Measurements from ENCODE around the gene YPEL2.

YPEL2 gene

DNA sequence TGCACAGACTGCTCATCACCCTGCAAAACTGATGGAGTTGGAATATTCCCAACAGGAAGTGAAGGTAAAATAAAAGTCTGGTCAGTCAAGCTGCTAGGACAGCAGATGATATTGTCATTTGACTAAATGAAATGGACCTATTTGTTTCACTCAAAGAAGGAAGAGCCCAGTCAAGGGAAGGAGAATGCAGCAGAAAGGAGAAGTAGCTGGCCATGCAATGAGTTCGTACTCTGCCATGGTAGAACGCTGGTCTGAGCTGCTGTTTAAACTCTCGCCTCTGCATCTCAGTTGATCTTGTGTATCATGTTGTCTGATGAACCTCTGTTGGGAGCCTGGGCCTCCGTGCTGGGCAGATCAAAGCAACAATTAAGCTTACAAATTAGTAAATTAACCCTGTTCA, 15.6 kb upstream of the YPEL2 start:
- TF ChIP-seq CTCF (IDR thresholded peaks at IDR 0.05; ENCODE audit: insufficient read depth, missing control alignments) = no peak
- DNase-seq (ENCODE audit: insufficient read length, low spot score) (no peak), FAIRE-seq (no peak)

DNA sequence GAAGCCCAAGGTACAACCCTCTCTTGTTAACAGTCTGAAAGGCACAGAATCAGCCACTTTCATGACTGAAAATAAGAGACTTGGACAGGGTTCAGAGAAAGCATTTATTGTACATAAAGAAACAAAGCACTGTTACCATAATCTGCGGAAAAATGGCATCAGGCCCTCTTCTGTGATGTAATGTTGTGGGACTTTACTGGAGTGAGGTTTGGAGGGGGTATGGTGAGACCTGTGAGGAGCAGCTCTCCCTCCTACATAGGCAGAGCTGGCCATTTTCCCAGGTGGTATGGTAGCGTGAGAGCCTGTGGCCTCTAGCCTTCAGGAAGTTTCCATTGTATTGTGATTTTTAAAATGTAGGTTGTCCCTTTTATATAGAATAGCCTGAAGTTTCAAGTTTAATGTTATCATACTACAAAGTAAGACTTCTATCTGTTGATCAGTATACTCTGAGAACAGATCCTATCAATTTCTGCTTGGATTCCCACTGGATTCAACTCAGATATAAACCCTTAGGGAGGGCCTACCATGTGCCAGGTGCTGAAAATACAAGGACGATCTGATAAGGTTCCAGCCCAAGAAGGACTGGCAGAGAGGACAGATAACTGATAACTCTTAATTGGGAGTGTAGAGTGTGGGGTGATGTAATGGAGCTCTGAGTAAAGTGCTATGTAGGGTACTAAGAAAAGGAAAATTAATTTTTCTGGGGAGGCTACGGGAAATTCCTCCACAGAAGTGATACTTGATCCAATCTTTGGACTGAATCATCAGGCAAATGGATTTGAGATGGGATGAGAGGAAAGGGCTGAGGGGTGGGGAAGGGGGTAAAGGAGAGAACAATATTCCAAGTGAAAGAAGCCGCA, 4.1 kb upstream of the YPEL2 start:
- no peak for DNase-seq (ENCODE audit: insufficient read length, low spot score)
- FAIRE-seq = no peak
- TF ChIP-seq CTCF (IDR thresholded peaks at IDR 0.05; ENCODE audit: insufficient read depth, missing control alignments) = no peak

DNA sequence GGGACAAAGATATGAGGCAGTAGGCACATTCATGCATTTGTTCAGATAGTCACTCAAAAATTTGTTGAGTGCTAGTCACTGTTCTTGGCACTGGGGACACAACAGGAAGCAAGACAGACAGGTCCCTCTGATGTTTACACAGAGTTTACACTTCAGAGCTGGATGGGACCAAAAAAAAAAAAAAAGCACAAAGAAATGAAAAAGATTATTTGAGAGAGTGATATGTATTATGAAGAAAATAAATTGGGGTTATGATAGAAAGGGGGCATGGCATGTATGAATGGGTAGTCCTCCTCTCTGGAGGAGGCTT, 3.5 kb upstream of the YPEL2 start:
- TF ChIP-seq CTCF (IDR thresholded peaks at IDR 0.05; ENCODE audit: insufficient read depth, missing control alignments) = no peak
- FAIRE-seq = no peak
- DNase-seq (ENCODE audit: insufficient read length, low spot score) = no peak

- FAIRE-seq = no peak
- no peak for TF ChIP-seq CTCF (IDR thresholded peaks at IDR 0.05; ENCODE audit: insufficient read depth, missing control alignments)
- DNase-seq (ENCODE audit: insufficient read length, low spot score) = no peak
Measured at GRCh38 chr17:59328601-59329000, 2.9 kb upstream of the YPEL2 start.

- DNase-seq (ENCODE audit: insufficient read length, low spot score) (no peak), FAIRE-seq (no peak)
- peak; percentile 86 for TF ChIP-seq CTCF (IDR thresholded peaks at IDR 0.05; ENCODE audit: insufficient read depth, missing control alignments)
Measured at GRCh38 chr17:59329176-59330052, 2.0 kb upstream of the YPEL2 start.

GRCh38 chr17:59330053-59330942, 1.2 kb upstream of the YPEL2 start:
- no peak for TF ChIP-seq CTCF (IDR thresholded peaks at IDR 0.05; ENCODE audit: insufficient read depth, missing control alignments)
- DNase-seq (ENCODE audit: insufficient read length, low spot score) = no peak
- no peak for FAIRE-seq

All from D721Med (cell line).